PC-3 (cell line): ENCODE measurements around the gene NEU3.

ENCODE experiments used
- CTCF ChIP-seq: fragments of 300-600 bp; sonication (generic); conservative IDR thresholded peaks from 2 replicates; pipeline ENCODE4 v1.5.1; 2017; ENCODE audit warnings: antibody characterized with exemption, low read depth, mild to moderate bottlenecking, low read length
- EZH2 ChIP-seq: fragments of 300-600 bp; sonication (generic); IDR thresholded peaks from one replicate; pipeline ENCODE4 v1.6.1; 2017; ENCODE audit warnings: antibody characterized with exemption, mild to moderate bottlenecking, low read length; ENCODE audit not compliant: unreplicated experiment
- EZH2phosphoT487 ChIP-seq: fragments of 300-600 bp; sonication (generic); IDR thresholded peaks from 2 replicates; pipeline ENCODE4 v1.6.1; 2018; ENCODE audit warnings: mild to moderate bottlenecking, antibody characterized with exemption, low read length, borderline replicate concordance

- no peak for TF ChIP-seq EZH2
- no peak for TF ChIP-seq CTCF
- no peak for TF ChIP-seq EZH2phosphoT487
These were observed 22.1 kb upstream of the NEU3 start for GRCh38 chr11:74966651-74967050.
